ENCODE measurements around the gene RPS6KA3. TPM values are rescaled to one million over a fixed set of nuclear protein-coding genes. Genes with fewer than 3 reads are reported as not detected.

The RPS6KA3 gene
- total RNA-seq, 4 donors from 2014 or later: 39.5 to 90.3 (median 55.1) TPM

- TF ChIP-seq, protein P1, sequence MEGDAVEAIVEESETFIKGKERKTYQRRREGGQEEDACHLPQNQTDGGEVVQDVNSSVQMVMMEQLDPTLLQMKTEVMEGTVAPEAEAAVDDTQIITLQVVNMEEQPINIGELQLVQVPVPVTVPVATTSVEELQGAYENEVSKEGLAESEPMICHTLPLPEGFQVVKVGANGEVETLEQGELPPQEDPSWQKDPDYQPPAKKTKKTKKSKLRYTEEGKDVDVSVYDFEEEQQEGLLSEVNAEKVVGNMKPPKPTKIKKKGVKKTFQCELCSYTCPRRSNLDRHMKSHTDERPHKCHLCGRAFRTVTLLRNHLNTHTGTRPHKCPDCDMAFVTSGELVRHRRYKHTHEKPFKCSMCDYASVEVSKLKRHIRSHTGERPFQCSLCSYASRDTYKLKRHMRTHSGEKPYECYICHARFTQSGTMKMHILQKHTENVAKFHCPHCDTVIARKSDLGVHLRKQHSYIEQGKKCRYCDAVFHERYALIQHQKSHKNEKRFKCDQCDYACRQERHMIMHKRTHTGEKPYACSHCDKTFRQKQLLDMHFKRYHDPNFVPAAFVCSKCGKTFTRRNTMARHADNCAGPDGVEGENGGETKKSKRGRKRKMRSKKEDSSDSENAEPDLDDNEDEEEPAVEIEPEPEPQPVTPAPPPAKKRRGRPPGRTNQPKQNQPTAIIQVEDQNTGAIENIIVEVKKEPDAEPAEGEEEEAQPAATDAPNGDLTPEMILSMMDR (IDR thresholded peaks at IDR 0.05): no peak
- ATAC-seq (ENCODE audit: low FRiP score): no peak
Measured at GRCh38 chrX:20124964-20125363, 141.7 kb downstream of the RPS6KA3 start.

GRCh38 chrX:20118065-20118824, 148.5 kb downstream of the RPS6KA3 start:
- DNase-seq (ENCODE audit: low spot score) (no peak), ATAC-seq (ENCODE audit: low FRiP score) (no peak)
- TF ChIP-seq, protein P1 (IDR thresholded peaks at IDR 0.05): no peak

More at GRCh38 chrX:20124964-20125363, 141.7 kb downstream of the RPS6KA3 start:
- no peak for DNase-seq (ENCODE audit: low spot score)

DNA sequence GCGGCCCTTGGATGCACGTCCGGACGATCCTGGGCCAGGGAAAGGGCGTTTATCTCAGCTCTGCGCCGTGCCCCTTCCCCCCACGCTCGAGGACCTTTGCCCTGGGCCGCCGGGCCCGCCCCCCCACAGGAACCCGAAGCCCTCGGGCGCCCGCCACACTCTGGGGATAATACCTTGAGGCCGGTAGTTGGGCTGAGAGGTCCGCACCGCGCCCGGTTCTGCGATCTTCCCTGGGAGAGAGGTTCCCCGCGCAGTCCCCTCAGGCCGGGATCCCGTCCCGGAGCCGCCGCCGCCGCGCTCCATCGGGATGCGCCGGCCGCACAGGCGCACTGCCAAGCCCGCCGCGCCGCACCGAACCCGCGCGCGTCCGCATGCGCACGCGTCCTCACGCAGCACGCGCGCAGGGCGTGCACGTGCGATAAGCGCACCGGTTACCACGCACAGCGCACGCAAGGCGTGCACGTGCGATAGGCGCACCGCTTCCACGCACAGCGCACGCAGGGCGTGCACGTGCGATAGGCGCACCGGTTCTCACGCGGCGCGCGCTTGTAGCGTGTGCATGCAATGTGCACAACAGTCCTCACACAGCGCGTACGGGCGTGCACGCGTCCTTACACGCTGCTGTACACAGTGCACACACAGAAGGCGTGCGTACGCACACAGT, 150.0 kb downstream of the RPS6KA3 start, which contains the start of gene MAP7D2:
Gene MAP7D2 (minus strand): TSS at position 331 of the 664 bp plus-strand sequence. CDS start 28 bp downstream, at position 303.
- TF ChIP-seq, protein P1 (IDR thresholded peaks at IDR 0.05): no peak
- DNase-seq (ENCODE audit: low spot score) (no peak), ATAC-seq (ENCODE audit: low FRiP score) (no peak)

GRCh38 chrX:20116087-20116576, 150.6 kb downstream of the RPS6KA3 start:
- DNase-seq (ENCODE audit: low spot score) (no peak), ATAC-seq (ENCODE audit: low FRiP score) (no peak)
- TF ChIP-seq, protein P1 (IDR thresholded peaks at IDR 0.05): no peak

DNA sequence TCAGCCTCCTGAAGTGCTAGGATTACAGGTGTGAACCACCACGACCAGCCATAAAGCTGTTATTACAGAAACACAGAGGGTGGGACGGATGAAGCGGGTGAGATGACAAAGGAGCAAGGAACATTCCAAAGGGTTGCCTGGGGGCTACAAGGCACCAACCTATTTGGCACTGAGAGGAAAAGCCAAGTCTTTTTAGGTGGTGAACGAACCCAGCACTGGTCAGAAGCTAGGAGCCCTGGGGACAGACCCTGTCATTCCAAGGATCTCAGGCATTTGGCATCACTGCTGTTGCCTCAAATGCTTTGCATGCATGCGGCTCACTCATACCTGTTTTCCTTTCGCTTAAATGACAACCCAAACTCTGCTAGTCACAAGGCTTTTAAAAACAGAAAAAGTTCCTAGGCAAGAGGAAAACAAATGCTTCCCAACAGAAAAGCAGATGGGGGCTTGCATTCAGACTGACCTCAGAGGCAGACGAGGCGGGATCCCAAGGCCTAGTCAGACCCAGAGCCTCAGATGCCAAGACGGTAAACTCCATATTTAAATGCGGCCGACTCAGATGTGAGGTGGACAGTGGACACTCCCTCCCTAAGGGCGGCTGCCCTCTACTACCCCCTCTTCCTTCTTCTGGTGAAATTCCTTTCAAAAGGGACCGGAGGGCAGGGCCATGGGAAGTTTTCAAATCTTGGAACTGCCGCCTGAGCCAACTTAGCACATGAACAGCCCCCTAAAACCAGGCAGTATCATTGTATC, 154.5 kb downstream of the RPS6KA3 start:
- ATAC-seq (ENCODE audit: low FRiP score) (no peak), DNase-seq (ENCODE audit: low spot score) (no peak)
- TF ChIP-seq, protein P1 (IDR thresholded peaks at IDR 0.05): no peak

GRCh38 chrX:20111271-20111670, 155.4 kb downstream of the RPS6KA3 start:
- TF ChIP-seq, protein P1 (IDR thresholded peaks at IDR 0.05): no peak
- DNase-seq (ENCODE audit: low spot score) (no peak), ATAC-seq (ENCODE audit: low FRiP score) (no peak)

All from omental fat pad (tissue), 4 donors.